Activated naive CD8-positive, alpha-beta T cell (primary cell): ENCODE results near the gene STON2.

ENCODE experiments used
- H3K27ac Mint-ChIP-seq: one replicate; pipeline ENCODE4 v1.8.0; 2021; ENCODE audit warnings: mixed read lengths
- H3K27me3 Mint-ChIP-seq: one replicate; pipeline ENCODE4 v1.8.0; 2021; ENCODE audit warnings: mixed read lengths
- H3K36me3 Mint-ChIP-seq: one replicate; pipeline ENCODE4 v1.8.0; 2021; ENCODE audit warnings: mixed read lengths
- H3K4me1 Mint-ChIP-seq: one replicate; pipeline ENCODE4 v1.8.0; 2021; ENCODE audit warnings: low read depth, mixed read lengths
- H3K4me3 Mint-ChIP-seq: one replicate; pipeline ENCODE4 v1.8.0; 2021; ENCODE audit warnings: mild to moderate bottlenecking, mixed read lengths
- H3K9me3 Mint-ChIP-seq: one replicate; pipeline ENCODE4 v1.8.0; 2021; ENCODE audit warnings: low read depth, mixed read lengths

STON2 gene

GRCh38 chr14:81400202-81400678 is at the start of gene STON2:
STON2 (minus strand) TSS chr14:81400324; CDS start chr14:81398382, 1,942 bp downstream.
- no peak within 1 kb of the TSS for H3K4me3 Mint-ChIP-seq
- H3K27ac Mint-ChIP-seq: no peak within 1 kb of the TSS
- peaks cover 4% of the 10 kb centered on the region for H3K27me3 Mint-ChIP-seq
- H3K36me3 Mint-ChIP-seq: no peaks in the 10 kb centered on the region
- H3K9me3 Mint-ChIP-seq: no peaks in the 10 kb centered on the region
- H3K4me1 Mint-ChIP-seq: peaks cover 8% of the 10 kb centered on the region

DNA sequence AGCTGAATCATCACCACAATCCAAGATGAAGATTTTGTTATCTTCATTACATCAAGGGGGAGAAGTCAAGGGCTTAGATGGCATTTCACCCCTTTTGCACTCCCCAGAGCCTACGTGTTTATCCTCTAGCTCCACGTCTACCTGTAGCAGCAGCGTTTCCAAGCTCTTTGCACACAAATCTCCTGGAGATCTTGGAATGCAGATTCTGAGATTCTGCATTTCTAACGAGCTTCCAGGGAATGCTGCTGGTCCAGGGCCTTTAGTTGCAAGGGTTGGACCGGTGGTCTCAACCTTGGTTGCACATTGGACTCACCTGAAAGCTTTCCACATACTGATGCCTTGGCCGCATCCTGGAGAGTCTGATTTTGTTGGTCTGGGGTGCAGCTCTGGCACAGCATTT is 49.5 kb upstream of the STON2 start:
- no peaks in the 10 kb centered on the region for H3K4me1 Mint-ChIP-seq
- no peak overlapping the region for H3K27ac Mint-ChIP-seq
- no peak overlapping the region for H3K4me3 Mint-ChIP-seq
- no peaks in the 10 kb centered on the region for H3K36me3 Mint-ChIP-seq
- H3K27me3 Mint-ChIP-seq: peaks cover 7% of the 10 kb centered on the region
- H3K9me3 Mint-ChIP-seq: no peaks in the 10 kb centered on the region

- H3K27ac Mint-ChIP-seq: no peak overlapping the region
- H3K27me3 Mint-ChIP-seq: peaks cover 9% of the 10 kb centered on the region
- H3K4me1 Mint-ChIP-seq: no peaks in the 10 kb centered on the region
- H3K9me3 Mint-ChIP-seq: no peaks in the 10 kb centered on the region
- H3K4me3 Mint-ChIP-seq: no peak overlapping the region
- H3K36me3 Mint-ChIP-seq: no peaks in the 10 kb centered on the region
Observed at GRCh38 chr14:81449114-81449513, 49.0 kb upstream of the STON2 start.

DNA sequence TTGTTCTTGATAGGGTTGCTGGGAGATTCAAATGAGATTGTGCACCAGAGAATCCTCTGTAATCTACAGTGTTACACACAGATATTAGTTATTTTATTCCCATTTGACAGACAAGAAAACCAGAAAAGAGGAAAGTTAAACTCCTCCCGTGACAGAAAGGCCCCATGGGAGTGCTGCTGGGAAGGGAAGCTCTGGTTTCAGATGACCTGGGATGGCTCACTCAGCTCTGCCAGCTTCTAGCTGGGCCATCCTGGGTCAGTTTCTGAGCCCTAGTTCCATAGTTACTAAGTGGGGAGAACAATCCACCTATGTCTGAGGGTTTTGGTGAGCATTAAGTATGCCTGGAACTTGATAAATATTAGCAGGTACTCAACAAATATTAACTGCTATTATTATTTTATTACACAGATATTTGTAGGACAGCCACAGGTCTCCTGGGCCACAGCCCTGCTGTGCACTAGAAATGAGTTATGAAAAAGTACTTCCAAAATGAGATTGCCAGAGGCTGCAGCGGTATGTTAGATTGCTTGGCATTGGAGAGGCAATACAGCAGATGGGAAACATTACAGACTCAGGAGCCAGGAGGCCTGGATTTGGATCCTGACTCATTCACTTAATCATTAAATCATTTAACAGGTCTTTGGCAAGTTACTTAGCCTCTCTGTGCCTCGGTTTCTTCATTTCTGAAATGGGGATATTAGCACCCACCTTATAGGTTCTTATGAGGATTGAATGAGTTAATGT is 47.1 kb upstream of the STON2 start:
- peaks cover 18% of the 10 kb centered on the region for H3K27me3 Mint-ChIP-seq

GRCh38 chr14:81446279-81447007 is 46.3 kb upstream of the STON2 start:
- Mint-ChIP-seq H3K27ac (no peak overlapping the region), H3K27me3 (peaks cover 23% of the 10 kb centered on the region), H3K4me3 (no peak overlapping the region)

More for the DNA sequence above, 47.1 kb upstream of the STON2 start:
- no peaks in the 10 kb centered on the region for H3K4me1 Mint-ChIP-seq
- H3K4me3 Mint-ChIP-seq: no peak overlapping the region
- H3K27ac Mint-ChIP-seq: no peak overlapping the region
- no peaks in the 10 kb centered on the region for H3K9me3 Mint-ChIP-seq
- no peaks in the 10 kb centered on the region for H3K36me3 Mint-ChIP-seq

GRCh38 chr14:81441626-81442134 is 41.6 kb upstream of the STON2 start:
- H3K9me3 Mint-ChIP-seq: no peaks in the 10 kb centered on the region
- peaks cover 8% of the 10 kb centered on the region for H3K4me1 Mint-ChIP-seq
- peaks cover 37% of the 10 kb centered on the region for H3K27me3 Mint-ChIP-seq
- H3K4me3 Mint-ChIP-seq: no peak overlapping the region
- no peak overlapping the region for H3K27ac Mint-ChIP-seq
- no peaks in the 10 kb centered on the region for H3K36me3 Mint-ChIP-seq

More at GRCh38 chr14:81446279-81447007, 46.3 kb upstream of the STON2 start:
- H3K36me3 Mint-ChIP-seq: no peaks in the 10 kb centered on the region
- H3K9me3 Mint-ChIP-seq: no peaks in the 10 kb centered on the region
- no peaks in the 10 kb centered on the region for H3K4me1 Mint-ChIP-seq

GRCh38 chr14:81440041-81440440 is 39.9 kb upstream of the STON2 start:
- H3K4me1 Mint-ChIP-seq: peaks cover 15% of the 10 kb centered on the region
- no peak overlapping the region for H3K4me3 Mint-ChIP-seq
- H3K27me3 Mint-ChIP-seq: peaks cover 43% of the 10 kb centered on the region
- H3K9me3 Mint-ChIP-seq: no peaks in the 10 kb centered on the region
- H3K36me3 Mint-ChIP-seq: no peaks in the 10 kb centered on the region
- no peak overlapping the region for H3K27ac Mint-ChIP-seq

DNA sequence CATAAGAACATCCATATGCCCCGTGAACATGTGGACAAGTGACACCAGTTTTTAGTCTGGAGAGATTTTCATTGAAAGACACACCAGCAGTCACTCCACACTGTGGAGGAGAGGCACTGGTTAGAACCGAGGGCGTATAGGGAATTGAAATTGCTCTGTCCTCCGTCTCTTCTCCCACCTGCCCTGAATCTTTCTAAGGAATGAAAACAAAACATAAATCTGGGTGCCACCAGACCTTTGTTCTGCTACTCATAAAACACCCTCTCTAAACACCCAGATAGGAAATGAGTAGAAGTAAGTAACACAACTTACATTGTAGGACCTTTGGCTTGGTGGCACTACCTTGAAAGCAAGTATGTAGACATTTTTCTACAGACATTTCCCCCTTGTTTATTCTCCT is 37.1 kb upstream of the STON2 start:
- Mint-ChIP-seq H3K4me1 (peaks cover 16% of the 10 kb centered on the region), H3K27ac (no peak overlapping the region), H3K27me3 (peaks cover 53% of the 10 kb centered on the region), H3K4me3 (peak overlapping the region; percentile 87), H3K9me3 (no peaks in the 10 kb centered on the region), H3K36me3 (no peaks in the 10 kb centered on the region)

DNA sequence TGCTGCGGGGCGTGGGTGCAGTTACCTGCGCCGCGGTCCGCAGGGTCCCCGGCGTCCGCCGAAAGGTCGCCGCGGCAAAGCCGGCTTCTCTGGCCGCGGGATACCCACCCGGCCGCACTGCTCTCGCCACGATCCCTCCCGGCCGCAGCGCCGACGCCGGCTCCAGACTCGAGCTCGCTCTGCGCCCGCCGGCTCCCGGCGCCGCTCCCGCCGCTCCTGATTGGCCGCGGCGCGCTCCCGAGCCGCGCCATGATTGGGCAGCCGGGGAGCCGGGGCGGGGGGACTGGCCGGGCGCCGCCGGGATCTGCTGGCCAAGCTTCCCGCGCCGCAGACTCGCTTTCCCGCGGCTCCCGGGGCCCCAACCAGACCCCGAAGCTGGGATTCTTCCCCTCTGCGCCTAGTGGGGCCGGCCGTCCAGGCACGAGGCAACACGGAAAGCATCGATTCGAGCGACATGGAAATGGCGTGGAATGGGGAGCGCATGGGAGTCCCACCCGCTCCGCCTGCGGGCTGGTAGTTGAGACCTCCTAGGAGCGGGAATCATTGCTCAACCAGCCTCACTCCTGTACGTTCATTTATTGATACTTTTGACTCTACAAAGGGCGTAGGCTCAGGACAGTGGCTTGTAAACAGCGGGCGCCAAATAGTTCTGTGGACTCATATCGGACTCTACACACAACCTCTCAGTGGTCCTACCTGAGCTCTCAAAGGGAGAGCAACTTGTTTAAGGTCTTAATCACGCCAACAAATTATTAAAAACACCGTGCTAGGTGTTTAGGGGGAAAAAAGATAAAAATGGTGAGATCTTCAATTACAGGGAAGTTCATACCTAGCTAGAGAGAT is 36.4 kb upstream of the STON2 start:
- Mint-ChIP-seq H3K4me3 (peak overlapping the region; percentile 87), H3K27ac (no peak overlapping the region), H3K4me1 (peaks cover 16% of the 10 kb centered on the region), H3K36me3 (no peaks in the 10 kb centered on the region), H3K27me3 (peaks cover 50% of the 10 kb centered on the region), H3K9me3 (no peaks in the 10 kb centered on the region)

- Mint-ChIP-seq H3K36me3 (no peaks in the 10 kb centered on the region), H3K4me1 (peaks cover 16% of the 10 kb centered on the region), H3K27ac (no peak overlapping the region), H3K4me3 (peak overlapping the region; percentile 87), H3K9me3 (no peaks in the 10 kb centered on the region), H3K27me3 (peaks cover 48% of the 10 kb centered on the region)
Observed at GRCh38 chr14:81435391-81436295, 35.5 kb upstream of the STON2 start.

DNA sequence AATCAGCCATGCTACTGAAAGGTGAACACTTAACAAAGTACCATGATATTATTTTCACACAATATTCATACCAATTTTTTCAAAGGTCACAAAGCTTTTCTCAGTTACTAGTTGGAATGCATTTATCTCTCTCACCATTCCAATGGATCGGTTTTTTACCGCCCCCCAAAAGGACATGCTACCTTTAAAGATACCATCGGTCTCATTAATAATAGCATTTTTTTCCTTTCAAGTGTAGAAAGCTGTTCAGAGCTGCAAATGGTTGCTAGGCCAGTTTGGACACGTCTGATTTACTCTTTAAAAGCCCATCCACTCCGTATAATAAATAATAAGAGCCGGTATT is 34.9 kb upstream of the STON2 start:
- Mint-ChIP-seq H3K4me3 (peak overlapping the region; percentile 87), H3K9me3 (no peaks in the 10 kb centered on the region), H3K27ac (no peak overlapping the region), H3K36me3 (no peaks in the 10 kb centered on the region), H3K4me1 (peaks cover 16% of the 10 kb centered on the region), H3K27me3 (peaks cover 46% of the 10 kb centered on the region)

DNA sequence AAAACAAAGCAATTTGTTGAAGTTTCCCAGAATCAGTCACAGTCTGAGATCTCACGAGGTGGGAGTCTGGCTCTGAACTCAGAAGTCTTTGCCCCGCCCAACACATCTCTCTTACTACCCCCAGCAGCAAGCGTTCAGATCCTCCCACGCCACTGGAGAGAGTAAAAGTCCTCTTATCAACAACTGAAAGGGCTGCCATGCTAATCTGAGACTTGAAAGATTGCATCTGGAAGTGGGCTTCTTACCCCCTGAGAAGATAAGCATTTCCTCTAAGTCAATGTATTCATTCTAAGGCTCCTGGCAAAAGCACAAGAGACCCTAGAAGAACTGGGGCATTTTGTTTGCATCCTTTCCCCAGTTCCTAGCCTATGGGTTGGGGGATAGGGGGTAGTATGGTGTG is 34.1 kb upstream of the STON2 start:
- Mint-ChIP-seq H3K36me3 (no peaks in the 10 kb centered on the region), H3K27me3 (peaks cover 49% of the 10 kb centered on the region), H3K4me3 (peak overlapping the region; percentile 12), H3K4me1 (peaks cover 16% of the 10 kb centered on the region), H3K27ac (no peak overlapping the region), H3K9me3 (no peaks in the 10 kb centered on the region)

DNA sequence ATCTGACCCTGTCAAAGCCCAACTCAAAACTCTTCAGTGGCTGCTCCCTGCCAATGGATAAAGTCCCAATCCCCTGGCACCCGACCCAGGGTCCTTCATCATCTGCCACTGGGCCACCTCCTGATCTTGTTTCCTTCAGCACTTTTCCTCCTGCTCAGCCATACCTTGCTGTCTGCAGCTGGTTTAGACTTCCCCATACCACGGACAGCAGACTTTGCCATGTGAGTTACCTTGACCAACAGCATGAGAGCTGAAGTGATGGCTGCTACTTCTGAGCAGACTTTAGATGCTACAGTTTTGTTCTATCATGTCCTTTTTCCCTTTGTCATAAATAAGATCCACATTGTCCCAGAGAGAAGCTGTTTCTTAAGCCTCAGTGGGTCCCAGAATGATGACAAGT is 33.3 kb upstream of the STON2 start:
- H3K4me1 Mint-ChIP-seq: peaks cover 16% of the 10 kb centered on the region
- H3K4me3 Mint-ChIP-seq: no peak overlapping the region
- H3K27me3 Mint-ChIP-seq: peaks cover 43% of the 10 kb centered on the region
- H3K36me3 Mint-ChIP-seq: no peaks in the 10 kb centered on the region
- H3K9me3 Mint-ChIP-seq: no peaks in the 10 kb centered on the region
- H3K27ac Mint-ChIP-seq: no peak overlapping the region

DNA sequence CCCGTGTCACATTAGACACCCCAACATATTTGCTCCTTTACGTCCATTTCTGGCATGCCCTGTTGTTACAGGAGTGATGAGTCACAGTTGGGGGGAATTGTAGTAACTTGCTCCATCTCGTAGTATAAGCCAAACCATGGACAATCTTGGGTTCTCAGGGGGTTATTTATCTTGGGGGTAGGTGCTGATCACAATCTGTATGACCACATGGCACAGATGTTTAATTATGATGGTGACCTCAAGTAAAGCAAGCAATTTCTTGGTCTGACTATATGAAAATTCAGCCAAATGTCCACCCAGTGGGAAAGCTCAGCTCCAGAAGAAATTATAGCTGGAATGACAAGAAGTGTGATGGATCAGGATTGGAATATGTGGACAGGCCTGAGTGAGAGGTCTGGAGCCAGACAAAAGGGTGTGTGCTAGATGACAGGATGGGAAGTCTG is 32.1 kb upstream of the STON2 start:
- H3K4me1 Mint-ChIP-seq: peaks cover 14% of the 10 kb centered on the region
- no peak overlapping the region for H3K27ac Mint-ChIP-seq
- H3K27me3 Mint-ChIP-seq: peaks cover 49% of the 10 kb centered on the region
- H3K4me3 Mint-ChIP-seq: no peak overlapping the region
- no peaks in the 10 kb centered on the region for H3K9me3 Mint-ChIP-seq
- H3K36me3 Mint-ChIP-seq: no peaks in the 10 kb centered on the region
